Measurements from ENCODE around the gene TBC1D1.

DNA sequence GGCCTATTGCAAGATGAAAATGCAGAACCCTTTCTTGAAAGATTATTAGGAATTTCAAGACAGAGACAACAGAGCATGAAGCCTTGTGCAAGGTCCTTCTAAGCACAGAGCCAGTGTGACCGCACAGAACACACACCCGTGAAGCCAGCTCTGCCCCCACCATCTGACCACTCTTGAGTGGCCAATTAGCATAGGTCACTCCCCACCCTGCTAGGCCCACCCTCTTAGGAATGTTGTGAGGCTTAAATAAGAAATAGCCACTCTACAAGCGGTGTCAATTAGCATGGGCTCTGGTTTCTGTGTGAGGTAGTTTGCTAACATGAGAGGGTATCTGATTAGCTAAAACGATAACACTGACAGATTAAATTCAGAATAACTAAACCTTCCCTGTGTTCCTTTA is 222.2 kb downstream of the TBC1D1 start:
- TF ChIP-seq POLR2AphosphoS5 (IDR thresholded peaks at IDR 0.05) (no peak), MXI1 (conservative IDR thresholded peaks at IDR 0.05; ENCODE audit: poor library complexity, severe bottlenecking) (no peak), EP300 (conservative IDR thresholded peaks at IDR 0.05; ENCODE audit: poor library complexity, severe bottlenecking) (no peak)
- TF ChIP-seq, protein P1, sequence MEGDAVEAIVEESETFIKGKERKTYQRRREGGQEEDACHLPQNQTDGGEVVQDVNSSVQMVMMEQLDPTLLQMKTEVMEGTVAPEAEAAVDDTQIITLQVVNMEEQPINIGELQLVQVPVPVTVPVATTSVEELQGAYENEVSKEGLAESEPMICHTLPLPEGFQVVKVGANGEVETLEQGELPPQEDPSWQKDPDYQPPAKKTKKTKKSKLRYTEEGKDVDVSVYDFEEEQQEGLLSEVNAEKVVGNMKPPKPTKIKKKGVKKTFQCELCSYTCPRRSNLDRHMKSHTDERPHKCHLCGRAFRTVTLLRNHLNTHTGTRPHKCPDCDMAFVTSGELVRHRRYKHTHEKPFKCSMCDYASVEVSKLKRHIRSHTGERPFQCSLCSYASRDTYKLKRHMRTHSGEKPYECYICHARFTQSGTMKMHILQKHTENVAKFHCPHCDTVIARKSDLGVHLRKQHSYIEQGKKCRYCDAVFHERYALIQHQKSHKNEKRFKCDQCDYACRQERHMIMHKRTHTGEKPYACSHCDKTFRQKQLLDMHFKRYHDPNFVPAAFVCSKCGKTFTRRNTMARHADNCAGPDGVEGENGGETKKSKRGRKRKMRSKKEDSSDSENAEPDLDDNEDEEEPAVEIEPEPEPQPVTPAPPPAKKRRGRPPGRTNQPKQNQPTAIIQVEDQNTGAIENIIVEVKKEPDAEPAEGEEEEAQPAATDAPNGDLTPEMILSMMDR (IDR thresholded peaks at IDR 0.05; ENCODE audit: poor library complexity, severe bottlenecking), result no peak

All from neural cell (in vitro differentiated cells).